ENCODE data around the gene ZBTB7C. TPM values are rescaled to one million over a fixed set of nuclear protein-coding genes. Genes with fewer than 3 reads are reported as not detected.

Gene ZBTB7C
- total RNA-seq, 1 donor from 2014 or later, result not detected

DNA sequence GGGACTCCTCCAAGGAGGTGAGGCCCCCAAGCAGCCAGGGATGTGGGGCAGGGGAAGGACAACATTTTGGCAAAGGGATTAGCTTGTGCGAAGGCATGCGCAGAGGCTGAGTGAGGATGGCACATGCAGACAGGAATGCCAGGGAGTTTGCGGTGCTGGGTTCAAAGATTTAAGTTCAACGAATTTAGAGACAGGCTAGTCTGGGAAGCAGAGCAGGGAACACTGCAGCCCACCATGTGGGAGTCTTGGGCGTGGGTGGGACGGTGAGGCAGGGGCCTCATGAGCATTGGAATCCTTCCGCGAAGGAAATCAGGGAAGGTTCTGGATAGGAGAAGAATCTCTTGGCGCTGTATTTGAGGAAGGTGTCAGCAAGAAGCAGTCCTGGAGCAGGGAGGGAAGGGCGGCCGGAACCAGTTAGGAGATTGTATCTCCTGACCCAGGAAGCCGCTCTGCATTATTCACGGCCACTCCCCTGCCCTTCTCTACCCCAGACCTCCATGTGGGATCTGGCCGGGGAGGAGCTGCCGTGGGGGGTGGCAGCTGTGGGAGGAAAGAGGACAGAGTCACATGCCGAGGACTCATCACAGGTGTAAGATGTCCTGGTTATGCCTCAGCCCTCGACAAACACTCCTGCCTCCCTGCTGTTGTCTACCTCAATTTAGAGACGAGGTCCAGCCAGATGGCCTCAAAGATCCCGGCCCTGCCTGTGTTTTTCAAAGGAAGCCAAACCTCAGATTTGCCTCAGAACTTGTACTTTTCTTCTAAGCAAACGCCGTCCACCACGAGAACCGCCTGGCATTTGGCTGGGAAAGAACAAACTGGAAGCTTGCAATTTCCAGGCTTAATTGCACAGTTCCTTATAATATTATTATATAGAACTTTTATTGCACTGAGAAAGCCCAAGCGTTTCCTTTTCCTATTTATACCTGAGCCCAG is 355.0 kb downstream of the ZBTB7C start:
- CTCF ChIA-PET, result no interaction called here
- ATAC-seq (ENCODE audit: low read depth) (no peak), DNase-seq (no peak)
- H3K27ac Mint-ChIP-seq, result no peak overlapping the region
- H3K36me3 Mint-ChIP-seq (ENCODE audit: low read depth), result no peaks in the 10 kb centered on the region
- no peaks in the 10 kb centered on the region for H3K9me3 Mint-ChIP-seq
- no peaks in the 10 kb centered on the region for H3K4me1 Mint-ChIP-seq
- POLR2A ChIA-PET, result no interaction called here
- TF ChIP-seq, protein P1, sequence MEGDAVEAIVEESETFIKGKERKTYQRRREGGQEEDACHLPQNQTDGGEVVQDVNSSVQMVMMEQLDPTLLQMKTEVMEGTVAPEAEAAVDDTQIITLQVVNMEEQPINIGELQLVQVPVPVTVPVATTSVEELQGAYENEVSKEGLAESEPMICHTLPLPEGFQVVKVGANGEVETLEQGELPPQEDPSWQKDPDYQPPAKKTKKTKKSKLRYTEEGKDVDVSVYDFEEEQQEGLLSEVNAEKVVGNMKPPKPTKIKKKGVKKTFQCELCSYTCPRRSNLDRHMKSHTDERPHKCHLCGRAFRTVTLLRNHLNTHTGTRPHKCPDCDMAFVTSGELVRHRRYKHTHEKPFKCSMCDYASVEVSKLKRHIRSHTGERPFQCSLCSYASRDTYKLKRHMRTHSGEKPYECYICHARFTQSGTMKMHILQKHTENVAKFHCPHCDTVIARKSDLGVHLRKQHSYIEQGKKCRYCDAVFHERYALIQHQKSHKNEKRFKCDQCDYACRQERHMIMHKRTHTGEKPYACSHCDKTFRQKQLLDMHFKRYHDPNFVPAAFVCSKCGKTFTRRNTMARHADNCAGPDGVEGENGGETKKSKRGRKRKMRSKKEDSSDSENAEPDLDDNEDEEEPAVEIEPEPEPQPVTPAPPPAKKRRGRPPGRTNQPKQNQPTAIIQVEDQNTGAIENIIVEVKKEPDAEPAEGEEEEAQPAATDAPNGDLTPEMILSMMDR (IDR thresholded peaks at IDR 0.05), result no peak
- no peak overlapping the region for H3K4me3 Mint-ChIP-seq
- H3K27me3 Mint-ChIP-seq, result peaks cover 38% of the 10 kb centered on the region
- intact Hi-C loops (cut with micrococcal nuclease), result no loop called here

DNA sequence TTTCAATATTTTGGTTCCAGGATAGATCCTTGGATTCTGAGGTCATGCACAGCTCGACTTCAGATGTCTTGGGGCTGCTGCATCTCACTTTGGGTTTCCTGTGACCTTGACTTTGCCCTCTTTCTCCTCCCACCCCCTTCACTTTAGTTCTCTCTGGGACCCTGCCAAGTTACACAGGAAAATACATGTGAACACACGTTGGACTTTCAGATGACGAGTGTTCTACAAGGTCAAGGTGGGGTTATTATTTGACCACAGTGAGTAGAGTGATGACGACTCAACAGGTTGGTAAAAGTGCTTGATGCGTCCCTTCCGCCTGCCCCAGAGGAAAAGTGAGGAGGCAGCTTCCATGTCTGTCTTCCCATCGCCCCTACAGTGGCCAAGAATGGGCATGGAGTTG is 356.3 kb downstream of the ZBTB7C start:
- Mint-ChIP-seq H3K4me3 (no peak overlapping the region), H3K27ac (no peak overlapping the region), H3K36me3 (ENCODE audit: low read depth) (no peaks in the 10 kb centered on the region), H3K9me3 (no peaks in the 10 kb centered on the region), H3K27me3 (peaks cover 31% of the 10 kb centered on the region), H3K4me1 (no peaks in the 10 kb centered on the region)
- no peak for ATAC-seq (ENCODE audit: low read depth)
- TF ChIP-seq, protein P1 (IDR thresholded peaks at IDR 0.05), result no peak
- ChIA-PET POLR2A (no interaction called here), CTCF (no interaction called here)
- no peak for DNase-seq
- intact Hi-C loops (cut with micrococcal nuclease), result no loop called here

- DNase-seq (no peak), ATAC-seq (ENCODE audit: low read depth) (no peak)
- Mint-ChIP-seq H3K27ac (no peak overlapping the region), H3K4me1 (no peaks in the 10 kb centered on the region), H3K36me3 (ENCODE audit: low read depth) (no peaks in the 10 kb centered on the region), H3K27me3 (peaks cover 34% of the 10 kb centered on the region), H3K9me3 (no peaks in the 10 kb centered on the region), H3K4me3 (no peak overlapping the region)
- TF ChIP-seq, protein P1 (IDR thresholded peaks at IDR 0.05), result no peak
- ChIA-PET CTCF (no interaction called here), POLR2A (no interaction called here)
- intact Hi-C loops (cut with micrococcal nuclease), result no loop called here
Observed at GRCh38 chr18:48051945-48052840, 357.0 kb downstream of the ZBTB7C start.

- no peaks in the 10 kb centered on the region for H3K4me1 Mint-ChIP-seq
- DNase-seq (no peak), ATAC-seq (ENCODE audit: low read depth) (no peak)
- H3K27me3 Mint-ChIP-seq, result peaks cover 30% of the 10 kb centered on the region
- CTCF ChIA-PET, result no interaction called here
- POLR2A ChIA-PET, result no interaction called here
- H3K4me3 Mint-ChIP-seq, result no peak overlapping the region
- H3K36me3 Mint-ChIP-seq (ENCODE audit: low read depth), result no peaks in the 10 kb centered on the region
- peaks cover 3% of the 10 kb centered on the region for H3K9me3 Mint-ChIP-seq
- TF ChIP-seq, protein P1 (IDR thresholded peaks at IDR 0.05), result no peak
- no peak overlapping the region for H3K27ac Mint-ChIP-seq
- intact Hi-C loops (cut with micrococcal nuclease), result no loop called here
Observed at GRCh38 chr18:48050176-48050575, 359.0 kb downstream of the ZBTB7C start.

- no peak overlapping the region for H3K27ac Mint-ChIP-seq
- no peaks in the 10 kb centered on the region for H3K36me3 Mint-ChIP-seq (ENCODE audit: low read depth)
- TF ChIP-seq, protein P1 (IDR thresholded peaks at IDR 0.05), result no peak
- ChIA-PET POLR2A (no interaction called here), CTCF (no interaction called here)
- no peak for ATAC-seq (ENCODE audit: low read depth)
- no peak overlapping the region for H3K4me3 Mint-ChIP-seq
- H3K4me1 Mint-ChIP-seq, result no peaks in the 10 kb centered on the region
- H3K27me3 Mint-ChIP-seq, result peaks cover 30% of the 10 kb centered on the region
- no peak for DNase-seq
- peaks cover 3% of the 10 kb centered on the region for H3K9me3 Mint-ChIP-seq
- intact Hi-C loops (cut with micrococcal nuclease), result no loop called here
Observed at GRCh38 chr18:48049757-48050156, 359.4 kb downstream of the ZBTB7C start.

All from activated B cell treated with CpG ODN at 0.5 μM for 24 hours (primary cell).